Activated naive CD8-positive, alpha-beta T cell treated with anti-CD3 and anti-CD28 coated beads, Interleukin-2, amount 50 U/mL, for 24 hours (primary cell): ENCODE data around the gene CARMIL1.

ENCODE experiments used
- ATAC-seq: fragments of 150-1000 bp; cut with Tn5 transposase; one replicate; pipeline ENCODE4 v1.10.0; 2021
- DNase-seq: peaks from one replicate; pipeline ENCODE4 v3.0.0; 2021
- H3K27ac Mint-ChIP-seq: one replicate; pipeline ENCODE4 v1.8.0; 2021; ENCODE audit warnings: mild to moderate bottlenecking, mixed read lengths
- H3K27me3 Mint-ChIP-seq: one replicate; pipeline ENCODE4 v1.8.0; 2021; ENCODE audit warnings: mixed read lengths
- H3K36me3 Mint-ChIP-seq: one replicate; pipeline ENCODE4 v1.8.0; 2021; ENCODE audit warnings: low read depth, mixed read lengths
- H3K4me1 Mint-ChIP-seq: one replicate; pipeline ENCODE4 v1.8.0; 2021; ENCODE audit warnings: mixed read lengths
- H3K4me3 Mint-ChIP-seq: one replicate; pipeline ENCODE4 v1.8.0; 2021; ENCODE audit warnings: mild to moderate bottlenecking, moderate library complexity, mixed read lengths
- H3K9me3 Mint-ChIP-seq: one replicate; pipeline ENCODE4 v1.8.0; 2021; ENCODE audit warnings: mixed read lengths

Gene CARMIL1

DNA sequence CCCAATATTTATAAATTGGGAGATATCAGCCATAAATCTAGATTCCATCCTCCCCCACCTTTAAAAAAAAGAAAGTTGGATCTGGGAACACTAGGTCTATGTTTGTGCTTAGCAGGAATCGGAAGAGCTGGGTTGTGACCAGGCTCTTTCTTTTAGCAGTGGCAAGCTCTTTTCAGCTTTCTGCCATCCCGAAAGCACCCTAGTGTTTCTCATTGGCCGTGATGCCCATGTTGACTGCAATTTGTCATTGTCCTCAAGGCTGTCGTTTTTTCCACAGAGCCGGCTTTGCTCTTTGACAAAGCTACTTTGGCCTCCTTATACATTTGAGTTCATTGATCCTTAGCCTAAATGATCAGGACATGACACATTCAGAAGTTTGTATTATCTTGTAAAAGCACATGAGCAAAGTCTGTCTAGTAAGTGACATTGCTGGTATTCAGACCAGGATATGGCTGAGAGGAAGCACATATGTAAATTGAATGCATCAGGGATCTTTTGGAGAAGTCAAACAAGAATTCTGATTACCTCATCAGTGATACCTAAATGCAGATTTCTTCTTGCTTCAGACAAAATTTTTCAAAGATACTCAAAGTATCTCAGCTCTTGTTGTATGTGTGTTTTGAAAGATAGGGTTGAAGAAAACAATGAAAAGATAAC is 50.1 kb downstream of the CARMIL1 start:
- H3K27ac Mint-ChIP-seq = no peak overlapping the region
- ATAC-seq (no peak), DNase-seq (no peak)
- H3K4me1 Mint-ChIP-seq = peaks cover 6% of the 10 kb centered on the region
- H3K27me3 Mint-ChIP-seq = no peaks in the 10 kb centered on the region
- H3K4me3 Mint-ChIP-seq = no peak overlapping the region
- H3K9me3 Mint-ChIP-seq = no peaks in the 10 kb centered on the region
- no peaks in the 10 kb centered on the region for H3K36me3 Mint-ChIP-seq

DNA sequence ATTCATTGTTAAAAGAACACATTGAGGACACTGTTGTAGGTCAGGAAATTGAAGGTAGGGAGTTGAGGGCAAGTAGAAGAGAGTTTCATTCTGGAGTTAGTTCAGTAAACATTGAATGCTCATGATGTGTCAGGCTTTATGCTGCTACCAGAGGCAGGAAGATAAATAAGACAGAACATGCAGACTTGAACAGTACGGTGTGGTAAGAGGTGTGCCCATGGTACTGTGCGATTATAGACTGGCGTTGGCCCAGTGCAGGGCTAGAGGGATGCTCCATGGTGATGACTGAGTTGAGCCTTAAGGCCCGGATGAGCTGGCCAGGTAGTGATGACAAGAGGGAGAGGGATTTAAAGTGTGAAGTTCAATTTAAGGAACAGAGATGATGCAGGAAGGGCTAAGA is 50.8 kb downstream of the CARMIL1 start:
- no peaks in the 10 kb centered on the region for H3K36me3 Mint-ChIP-seq
- H3K9me3 Mint-ChIP-seq = no peaks in the 10 kb centered on the region
- no peak overlapping the region for H3K4me3 Mint-ChIP-seq
- no peak overlapping the region for H3K27ac Mint-ChIP-seq
- no peak for DNase-seq
- H3K27me3 Mint-ChIP-seq = no peaks in the 10 kb centered on the region
- peaks cover 6% of the 10 kb centered on the region for H3K4me1 Mint-ChIP-seq
- no peak for ATAC-seq

DNA sequence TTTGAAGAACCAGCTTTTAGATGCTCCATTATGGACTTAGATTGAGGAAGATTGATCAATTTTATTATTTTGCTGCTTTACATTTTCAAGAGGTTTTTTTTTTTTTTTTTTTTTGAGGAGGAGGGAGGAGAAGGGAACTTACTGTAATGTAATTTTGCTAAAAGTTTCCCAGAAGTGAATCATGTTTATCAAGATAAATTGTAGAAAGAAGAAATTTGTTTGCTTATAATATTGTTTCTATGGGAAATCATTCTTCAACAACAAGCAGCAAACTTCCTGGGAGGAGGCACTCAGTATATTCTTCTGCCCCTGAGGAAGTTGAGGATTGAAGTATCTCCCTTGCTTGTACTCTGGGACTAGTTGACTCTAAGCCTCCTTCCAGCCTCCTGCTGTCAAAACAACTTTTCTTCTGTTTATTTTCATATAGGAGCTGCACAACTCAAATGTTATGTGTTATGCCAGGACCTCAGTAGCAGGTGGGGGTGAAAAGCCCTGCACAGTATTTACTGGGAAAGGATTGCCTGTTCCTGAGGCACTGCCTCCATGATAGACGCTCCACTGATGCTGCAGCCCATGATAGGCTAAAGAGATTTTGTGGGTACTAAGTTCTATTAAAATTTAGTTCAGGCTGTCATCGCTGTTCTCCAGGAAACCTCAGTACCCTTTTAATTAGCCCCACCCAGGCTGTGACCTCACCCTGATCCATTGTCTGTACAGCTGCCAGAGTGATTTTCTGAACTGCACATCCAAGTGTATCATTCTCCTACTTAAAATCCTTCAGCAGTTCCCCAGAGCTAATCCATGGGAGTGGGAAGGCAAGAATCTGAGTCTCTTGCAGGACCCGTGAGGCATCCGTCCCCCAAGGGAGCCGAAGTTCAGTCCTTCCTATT is 51.9 kb downstream of the CARMIL1 start:
- peaks cover under 1% of the 10 kb centered on the region for H3K27me3 Mint-ChIP-seq
- peaks cover 6% of the 10 kb centered on the region for H3K4me1 Mint-ChIP-seq
- H3K27ac Mint-ChIP-seq = no peak overlapping the region
- H3K9me3 Mint-ChIP-seq = no peaks in the 10 kb centered on the region
- no peaks in the 10 kb centered on the region for H3K36me3 Mint-ChIP-seq
- DNase-seq (no peak), ATAC-seq (no peak)
- H3K4me3 Mint-ChIP-seq = no peak overlapping the region

DNA sequence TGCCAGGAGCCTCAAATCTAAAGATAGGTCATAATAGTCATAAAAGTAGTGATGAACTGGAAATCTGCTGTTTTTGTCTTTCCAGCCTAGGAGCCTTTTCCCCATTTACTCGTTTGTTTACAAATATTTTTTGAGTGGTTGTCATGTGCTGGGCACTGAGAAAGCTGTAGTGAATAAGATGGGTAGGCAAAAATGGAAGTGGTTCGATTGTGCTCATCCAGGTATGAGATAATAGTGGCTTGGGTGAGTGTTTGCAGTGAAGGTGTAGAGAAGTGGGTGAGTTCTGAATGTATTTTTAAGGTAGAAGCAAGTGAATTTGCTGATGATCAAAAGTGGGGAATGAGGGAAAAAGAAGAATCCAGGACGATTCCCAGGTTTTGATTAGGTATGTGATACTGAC is 53.0 kb downstream of the CARMIL1 start:
- Mint-ChIP-seq H3K27me3 (peaks cover 1% of the 10 kb centered on the region), H3K9me3 (no peaks in the 10 kb centered on the region), H3K36me3 (no peaks in the 10 kb centered on the region), H3K27ac (no peak overlapping the region), H3K4me3 (no peak overlapping the region), H3K4me1 (peaks cover 6% of the 10 kb centered on the region)
- ATAC-seq (no peak), DNase-seq (no peak)

DNA sequence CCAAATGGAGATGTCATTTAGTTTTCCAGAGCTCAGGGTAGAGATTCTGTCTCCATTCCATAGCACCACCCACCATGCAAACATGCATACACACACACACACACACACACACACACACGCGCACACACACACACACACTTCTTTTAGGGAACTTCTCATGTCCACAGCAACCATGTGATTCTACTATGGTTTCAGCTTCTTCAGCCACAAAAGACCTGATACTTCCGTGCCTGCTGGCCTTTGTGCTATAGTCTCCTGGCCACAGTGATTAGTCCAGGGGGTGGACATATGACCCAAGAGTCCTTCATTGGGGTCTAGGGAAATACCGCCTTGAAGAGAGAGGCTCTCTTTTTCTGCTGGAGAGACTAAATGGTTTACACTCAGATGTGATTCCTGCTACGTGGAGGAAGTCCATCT is 53.5 kb downstream of the CARMIL1 start:
- ATAC-seq = no peak
- H3K36me3 Mint-ChIP-seq = no peaks in the 10 kb centered on the region
- no peak for DNase-seq
- H3K27ac Mint-ChIP-seq = no peak overlapping the region
- no peak overlapping the region for H3K4me3 Mint-ChIP-seq
- H3K4me1 Mint-ChIP-seq = peaks cover 6% of the 10 kb centered on the region
- H3K27me3 Mint-ChIP-seq = peaks cover 1% of the 10 kb centered on the region
- H3K9me3 Mint-ChIP-seq = no peaks in the 10 kb centered on the region

DNA sequence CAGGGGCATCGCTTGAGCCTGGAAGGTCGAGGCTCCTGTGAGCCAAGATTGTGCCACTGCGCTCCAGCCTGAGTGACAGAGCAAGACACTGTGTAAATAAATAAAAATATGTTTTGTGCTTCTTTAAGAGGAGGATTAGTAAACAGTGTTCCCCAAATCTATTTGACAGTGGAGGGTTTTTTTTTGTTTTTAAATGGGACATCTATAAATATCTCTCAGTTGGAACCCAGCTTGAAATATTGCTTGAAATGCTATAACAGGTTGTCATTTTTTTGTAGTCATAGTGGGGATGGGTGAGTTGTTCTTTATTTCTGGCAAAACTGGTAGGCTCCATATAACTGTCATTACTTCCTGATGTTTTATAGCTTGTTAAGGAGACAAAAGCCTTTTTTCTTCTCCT is 54.3 kb downstream of the CARMIL1 start:
- DNase-seq = no peak
- no peaks in the 10 kb centered on the region for H3K36me3 Mint-ChIP-seq
- H3K9me3 Mint-ChIP-seq = no peaks in the 10 kb centered on the region
- ATAC-seq = no peak
- peaks cover 6% of the 10 kb centered on the region for H3K4me1 Mint-ChIP-seq
- no peak overlapping the region for H3K4me3 Mint-ChIP-seq
- H3K27ac Mint-ChIP-seq = no peak overlapping the region
- H3K27me3 Mint-ChIP-seq = peaks cover 1% of the 10 kb centered on the region

DNA sequence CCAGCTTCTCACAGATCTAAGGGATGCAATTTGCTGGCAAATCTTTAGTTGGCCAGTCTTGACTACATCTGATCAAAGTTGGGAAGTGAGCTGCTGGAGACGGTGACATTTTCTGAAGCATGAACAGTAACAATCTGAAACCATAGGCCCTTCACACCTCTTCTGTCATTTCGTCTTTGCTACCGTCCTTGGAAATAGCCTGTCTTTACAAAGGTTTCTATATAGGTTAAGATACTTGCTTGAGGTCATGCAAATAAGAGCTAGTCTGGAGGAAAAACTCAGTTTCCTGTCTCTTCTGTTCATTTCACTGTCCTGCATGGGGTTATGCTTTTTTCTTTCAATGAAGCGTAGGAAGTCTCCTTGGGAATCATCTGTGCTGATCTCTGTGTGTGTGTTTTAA is 55.6 kb downstream of the CARMIL1 start:
- H3K4me1 Mint-ChIP-seq = peaks cover 6% of the 10 kb centered on the region
- H3K9me3 Mint-ChIP-seq = no peaks in the 10 kb centered on the region
- H3K27ac Mint-ChIP-seq = no peak overlapping the region
- ATAC-seq (no peak), DNase-seq (no peak)
- no peak overlapping the region for H3K4me3 Mint-ChIP-seq
- H3K36me3 Mint-ChIP-seq = no peaks in the 10 kb centered on the region
- peaks cover 1% of the 10 kb centered on the region for H3K27me3 Mint-ChIP-seq

DNA sequence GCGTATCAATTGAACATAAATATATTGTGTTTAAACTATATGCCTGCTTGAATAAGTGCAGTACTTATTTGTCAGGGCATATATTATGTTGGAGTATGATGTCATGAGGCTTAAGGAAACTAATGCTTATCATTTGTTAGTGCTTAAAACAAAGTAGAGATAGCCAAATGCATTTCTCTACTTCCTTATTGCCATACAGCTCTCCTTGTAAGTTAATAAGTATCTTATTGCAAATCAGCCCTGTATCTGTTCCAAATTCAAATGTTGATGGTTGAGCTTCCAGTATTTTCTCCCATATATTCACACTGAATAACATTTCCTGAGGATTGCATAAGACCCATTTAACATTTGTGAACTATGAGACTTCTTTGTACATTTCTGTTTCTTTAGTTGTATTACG is 57.8 kb downstream of the CARMIL1 start:
- ATAC-seq (no peak), DNase-seq (no peak)
- peaks cover 8% of the 10 kb centered on the region for H3K4me1 Mint-ChIP-seq
- H3K9me3 Mint-ChIP-seq = no peaks in the 10 kb centered on the region
- no peak overlapping the region for H3K4me3 Mint-ChIP-seq
- peaks cover 1% of the 10 kb centered on the region for H3K27me3 Mint-ChIP-seq
- no peak overlapping the region for H3K27ac Mint-ChIP-seq
- H3K36me3 Mint-ChIP-seq = no peaks in the 10 kb centered on the region

DNA sequence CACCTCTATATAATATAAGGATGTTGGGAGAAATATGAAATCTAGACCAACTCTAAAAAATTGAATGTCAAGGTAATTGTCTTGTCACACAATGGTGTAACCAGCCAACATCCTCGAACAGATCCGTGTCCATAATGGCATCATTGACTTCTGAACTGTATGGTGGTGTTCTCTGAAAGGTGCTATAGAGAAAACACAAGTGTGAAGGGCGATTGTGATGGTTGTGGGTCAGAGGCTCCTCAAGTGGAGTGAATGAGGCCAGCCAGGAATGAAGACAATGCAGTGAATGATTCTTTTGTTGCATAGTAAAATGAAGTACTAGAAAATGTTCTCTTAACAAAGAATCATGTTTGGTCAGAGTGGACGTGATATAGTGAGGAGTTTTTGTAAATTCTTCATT is 58.3 kb downstream of the CARMIL1 start:
- Mint-ChIP-seq H3K27ac (no peak overlapping the region), H3K4me1 (peaks cover 5% of the 10 kb centered on the region), H3K27me3 (peaks cover 1% of the 10 kb centered on the region), H3K36me3 (no peaks in the 10 kb centered on the region), H3K4me3 (no peak overlapping the region), H3K9me3 (no peaks in the 10 kb centered on the region)
- no peak for DNase-seq
- ATAC-seq = no peak

DNA sequence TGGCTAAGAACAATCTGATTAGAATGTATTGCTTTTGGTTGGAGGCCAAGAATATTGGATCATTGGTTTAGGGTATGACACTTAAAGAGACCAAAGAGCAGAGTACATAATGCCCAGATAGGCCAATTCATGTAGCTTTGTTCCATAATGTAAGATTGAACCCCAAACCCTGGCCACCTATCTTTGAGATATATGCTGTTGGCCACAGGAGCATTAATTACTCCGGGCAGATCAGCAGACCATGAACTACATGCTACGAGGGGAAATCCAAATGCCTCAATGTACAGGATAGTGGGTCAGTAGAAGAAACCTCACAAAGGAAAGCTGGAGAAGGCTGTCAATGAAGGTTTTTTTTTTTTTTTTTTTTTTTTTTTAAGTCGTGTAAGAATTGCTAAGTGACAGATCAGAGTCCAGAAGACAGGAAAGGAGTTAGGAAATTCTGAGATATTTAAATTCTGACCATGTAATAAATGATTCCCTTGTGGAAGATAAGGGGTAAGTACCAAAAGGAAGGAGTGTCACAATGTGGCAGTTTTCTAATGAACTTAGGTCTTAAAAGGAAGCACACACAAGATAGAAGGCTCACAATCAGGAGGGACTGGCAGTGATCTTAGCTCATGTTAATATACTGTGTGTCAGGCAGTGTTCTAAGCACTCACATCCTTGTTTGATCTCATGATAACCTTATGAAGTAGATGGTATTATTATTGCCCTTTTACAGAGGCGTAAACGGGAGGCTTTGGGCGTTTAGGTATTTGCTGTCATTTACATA is 61.4 kb downstream of the CARMIL1 start:
- Mint-ChIP-seq H3K4me3 (no peak overlapping the region), H3K9me3 (no peaks in the 10 kb centered on the region), H3K27me3 (peaks cover 1% of the 10 kb centered on the region), H3K27ac (no peak overlapping the region), H3K36me3 (no peaks in the 10 kb centered on the region), H3K4me1 (peaks cover 8% of the 10 kb centered on the region)
- no peak for ATAC-seq
- no peak for DNase-seq

DNA sequence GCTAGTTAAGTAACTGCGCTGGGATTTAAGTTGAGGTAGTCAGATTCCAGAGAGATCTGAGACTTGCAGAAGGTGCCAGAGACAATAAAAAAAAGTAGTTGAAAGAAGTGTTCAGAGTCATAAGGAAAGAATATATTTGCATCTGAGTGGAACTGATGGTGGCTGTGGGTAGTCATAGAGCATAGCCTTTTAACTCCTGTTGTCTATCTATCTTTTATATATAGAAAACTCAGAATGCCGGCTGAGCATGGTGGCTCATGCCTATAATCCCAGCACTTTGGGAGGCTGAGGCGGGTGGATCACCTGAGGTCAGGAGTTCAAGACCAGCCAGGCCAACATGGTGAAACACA is 62.0 kb downstream of the CARMIL1 start:
- no peak overlapping the region for H3K27ac Mint-ChIP-seq
- no peaks in the 10 kb centered on the region for H3K27me3 Mint-ChIP-seq
- H3K36me3 Mint-ChIP-seq = no peaks in the 10 kb centered on the region
- peaks cover 8% of the 10 kb centered on the region for H3K4me1 Mint-ChIP-seq
- H3K9me3 Mint-ChIP-seq = no peaks in the 10 kb centered on the region
- no peak for ATAC-seq
- DNase-seq = no peak
- H3K4me3 Mint-ChIP-seq = no peak overlapping the region

DNA sequence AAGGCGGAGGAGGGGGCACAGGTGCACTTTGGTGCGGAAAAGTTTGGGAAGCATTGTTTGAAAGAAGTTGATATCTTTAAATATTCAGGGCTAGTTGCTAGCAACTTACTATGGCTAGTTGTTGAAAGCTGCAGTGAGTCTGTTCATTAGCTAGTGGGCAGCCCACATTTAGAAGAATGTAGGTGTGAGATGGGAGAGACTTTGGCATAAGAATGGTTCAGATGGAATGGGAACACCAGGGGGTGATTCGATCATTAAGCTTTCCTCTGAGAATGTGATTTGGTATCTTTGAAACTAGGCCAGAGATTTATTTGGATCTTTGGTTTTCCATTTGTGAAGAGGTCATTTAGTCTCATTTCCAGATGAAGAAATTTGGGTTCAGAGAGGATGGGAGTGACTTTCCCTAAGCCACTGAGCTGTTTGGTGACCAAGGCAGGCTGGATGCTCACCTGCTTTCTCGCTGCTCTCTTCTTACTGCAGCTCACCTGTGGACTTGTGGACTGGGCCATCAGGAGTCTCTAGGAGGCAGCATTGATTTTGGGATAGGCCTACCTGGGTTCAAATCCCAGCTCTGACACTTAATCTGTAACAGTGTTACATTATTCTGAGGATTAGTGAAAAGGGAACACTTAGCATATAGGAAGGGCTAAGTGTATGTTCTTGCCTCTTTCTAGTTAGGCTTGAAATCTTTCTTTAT is 62.9 kb downstream of the CARMIL1 start:
- Mint-ChIP-seq H3K9me3 (no peaks in the 10 kb centered on the region), H3K36me3 (no peaks in the 10 kb centered on the region), H3K27ac (no peak overlapping the region), H3K4me1 (peaks cover 8% of the 10 kb centered on the region), H3K4me3 (no peak overlapping the region), H3K27me3 (no peaks in the 10 kb centered on the region)
- DNase-seq (no peak), ATAC-seq (no peak)

DNA sequence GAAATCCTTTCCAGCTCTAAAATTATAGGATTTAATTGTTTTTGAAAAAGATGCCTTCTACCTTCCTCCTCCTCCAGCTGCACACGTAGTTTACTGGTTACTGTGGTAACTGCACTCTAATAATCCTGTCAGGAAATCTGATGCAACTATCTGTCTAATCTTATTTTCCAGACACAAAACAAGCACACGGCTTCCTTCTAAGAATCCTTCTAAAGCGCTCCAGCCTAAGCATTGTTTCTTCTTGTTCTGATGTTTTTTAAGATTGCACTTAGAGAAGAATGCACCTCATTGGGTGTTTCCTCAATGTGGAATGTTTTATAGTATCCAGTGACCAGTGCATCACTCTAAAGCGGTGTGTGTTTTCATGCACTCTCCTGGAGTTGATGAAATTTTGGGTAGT is 63.6 kb downstream of the CARMIL1 start:
- DNase-seq = no peak
- Mint-ChIP-seq H3K4me3 (no peak overlapping the region), H3K36me3 (no peaks in the 10 kb centered on the region), H3K9me3 (no peaks in the 10 kb centered on the region), H3K27me3 (no peaks in the 10 kb centered on the region), H3K4me1 (peaks cover 8% of the 10 kb centered on the region), H3K27ac (no peak overlapping the region)
- ATAC-seq = no peak

DNA sequence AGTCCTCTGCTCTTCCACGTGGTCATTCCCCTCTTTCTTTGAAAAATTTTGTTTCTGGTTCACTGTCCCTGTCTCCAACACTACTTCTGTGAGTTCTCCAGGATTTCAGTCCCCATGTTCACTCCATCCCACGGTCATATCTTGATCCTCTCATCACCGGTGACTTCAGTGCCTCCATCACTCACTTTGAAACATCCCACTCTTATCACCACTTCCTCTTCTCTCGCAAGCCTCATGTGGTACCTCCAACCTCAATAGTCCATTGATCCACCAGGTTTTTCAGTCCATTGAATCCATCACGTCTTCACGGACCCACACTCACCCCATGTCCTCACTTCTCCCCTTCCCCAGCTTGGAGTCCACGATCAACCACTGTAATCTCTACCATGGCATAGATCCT is 64.8 kb downstream of the CARMIL1 start:
- H3K36me3 Mint-ChIP-seq = no peaks in the 10 kb centered on the region
- peaks cover 9% of the 10 kb centered on the region for H3K4me1 Mint-ChIP-seq
- no peak for DNase-seq
- H3K27me3 Mint-ChIP-seq = no peaks in the 10 kb centered on the region
- no peaks in the 10 kb centered on the region for H3K9me3 Mint-ChIP-seq
- no peak overlapping the region for H3K27ac Mint-ChIP-seq
- H3K4me3 Mint-ChIP-seq = no peak overlapping the region
- ATAC-seq = no peak
